HG02884 (cell line): ENCODE data around the gene TIMM21.

ENCODE experiments used
- ATAC-seq: cut with Tn5 transposase; IDR thresholded peaks from one replicate; pipeline ENCODE4 v1.9.1; 2021; ENCODE audit warnings: mild to moderate bottlenecking, moderate library complexity; ENCODE audit not compliant: unreplicated experiment

The TIMM21 gene, protein sequence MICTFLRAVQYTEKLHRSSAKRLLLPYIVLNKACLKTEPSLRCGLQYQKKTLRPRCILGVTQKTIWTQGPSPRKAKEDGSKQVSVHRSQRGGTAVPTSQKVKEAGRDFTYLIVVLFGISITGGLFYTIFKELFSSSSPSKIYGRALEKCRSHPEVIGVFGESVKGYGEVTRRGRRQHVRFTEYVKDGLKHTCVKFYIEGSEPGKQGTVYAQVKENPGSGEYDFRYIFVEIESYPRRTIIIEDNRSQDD

GRCh38 chr18:74147779-74148542 lies at the start of gene TIMM21, which contains the start of gene FBXO15:
Gene TIMM21 (plus strand): TSS chr18:74148523. CDS start chr18:74148809, 286 bp downstream.
Gene FBXO15 (minus strand): TSS chr18:74147834. CDS start chr18:74147785, 49 bp downstream.
- ATAC-seq = peak; percentile 81

DNA sequence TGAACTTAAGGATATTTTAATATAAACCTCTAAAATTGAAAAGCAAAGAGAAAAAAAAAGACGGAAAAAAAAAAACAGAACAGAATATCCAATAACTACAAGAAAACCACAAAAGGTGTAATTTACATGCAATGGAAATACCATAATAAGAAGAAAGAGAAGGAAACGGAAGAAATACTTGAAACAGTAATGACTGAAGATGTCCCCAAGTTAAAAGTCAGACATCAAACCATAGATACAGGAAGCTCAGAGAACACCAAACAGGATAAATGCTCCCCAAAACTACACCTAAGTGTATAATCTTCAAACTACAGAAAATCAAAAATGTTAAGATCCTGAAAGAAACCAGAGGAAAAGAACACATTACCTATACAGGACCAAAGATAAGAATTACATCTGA lies 39.9 kb upstream of the TIMM21 start:
- ATAC-seq = no peak

GRCh38 chr18:74110149-74110548 lies 38.2 kb upstream of the TIMM21 start:
- ATAC-seq = no peak

DNA sequence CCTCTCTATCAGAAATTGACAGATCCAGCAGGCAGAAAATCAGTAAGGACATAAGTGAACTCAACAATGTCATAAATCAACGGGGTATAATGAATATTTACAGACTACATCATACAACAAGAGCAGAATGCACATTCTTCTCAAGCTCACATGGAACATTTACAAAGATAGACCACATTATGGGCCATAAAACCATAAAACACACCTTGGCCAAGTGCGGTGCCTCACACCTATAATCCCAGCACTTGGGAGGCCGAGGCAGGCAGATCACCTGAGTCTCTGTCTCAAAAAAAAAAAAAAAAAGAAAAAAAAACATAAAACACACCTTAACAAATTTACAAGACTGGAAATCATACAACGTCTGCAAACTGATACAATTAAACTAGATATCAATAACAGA lies 37.3 kb upstream of the TIMM21 start:
- no peak for ATAC-seq

GRCh38 chr18:74113711-74114110 lies 34.6 kb upstream of the TIMM21 start:
- no peak for ATAC-seq

DNA sequence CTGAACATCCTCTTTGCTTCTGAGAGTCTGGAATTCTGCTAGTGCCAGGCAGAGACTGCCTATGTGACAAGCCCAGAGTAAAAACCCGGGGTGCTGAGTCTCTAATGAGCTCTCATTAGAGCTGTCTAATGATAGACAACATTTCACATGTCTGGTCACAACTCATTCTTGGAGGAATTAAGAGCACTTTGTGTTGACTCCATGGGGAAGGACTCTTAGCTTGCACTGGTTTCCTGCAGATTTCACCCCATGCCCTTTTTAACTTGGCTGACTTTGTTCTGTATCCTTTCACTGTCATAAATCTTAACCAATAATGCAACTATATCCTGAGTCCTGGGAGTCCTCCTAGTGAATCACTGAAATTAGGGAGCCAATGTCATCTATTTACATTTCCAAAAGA lies 34.2 kb upstream of the TIMM21 start:
- ATAC-seq = no peak

DNA sequence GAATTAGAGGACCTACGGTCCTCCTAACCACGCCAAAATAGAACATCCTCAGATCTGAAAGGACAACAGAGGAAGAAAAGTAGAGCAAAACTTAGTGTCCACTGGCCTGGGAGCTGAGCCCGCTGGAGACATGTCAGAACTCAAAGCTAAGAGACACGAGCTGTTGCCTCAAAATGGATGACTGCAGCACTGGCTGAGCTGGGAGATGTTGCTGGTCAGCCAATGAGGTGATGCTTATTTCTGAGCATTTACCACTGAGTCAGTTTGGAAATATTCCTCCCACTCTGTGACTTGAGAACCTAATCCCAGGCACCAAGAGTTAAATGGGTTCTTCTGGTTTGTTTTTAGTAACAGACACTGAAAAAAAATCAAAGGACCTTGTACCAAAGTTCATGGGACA lies 33.3 kb upstream of the TIMM21 start:
- ATAC-seq = no peak

DNA sequence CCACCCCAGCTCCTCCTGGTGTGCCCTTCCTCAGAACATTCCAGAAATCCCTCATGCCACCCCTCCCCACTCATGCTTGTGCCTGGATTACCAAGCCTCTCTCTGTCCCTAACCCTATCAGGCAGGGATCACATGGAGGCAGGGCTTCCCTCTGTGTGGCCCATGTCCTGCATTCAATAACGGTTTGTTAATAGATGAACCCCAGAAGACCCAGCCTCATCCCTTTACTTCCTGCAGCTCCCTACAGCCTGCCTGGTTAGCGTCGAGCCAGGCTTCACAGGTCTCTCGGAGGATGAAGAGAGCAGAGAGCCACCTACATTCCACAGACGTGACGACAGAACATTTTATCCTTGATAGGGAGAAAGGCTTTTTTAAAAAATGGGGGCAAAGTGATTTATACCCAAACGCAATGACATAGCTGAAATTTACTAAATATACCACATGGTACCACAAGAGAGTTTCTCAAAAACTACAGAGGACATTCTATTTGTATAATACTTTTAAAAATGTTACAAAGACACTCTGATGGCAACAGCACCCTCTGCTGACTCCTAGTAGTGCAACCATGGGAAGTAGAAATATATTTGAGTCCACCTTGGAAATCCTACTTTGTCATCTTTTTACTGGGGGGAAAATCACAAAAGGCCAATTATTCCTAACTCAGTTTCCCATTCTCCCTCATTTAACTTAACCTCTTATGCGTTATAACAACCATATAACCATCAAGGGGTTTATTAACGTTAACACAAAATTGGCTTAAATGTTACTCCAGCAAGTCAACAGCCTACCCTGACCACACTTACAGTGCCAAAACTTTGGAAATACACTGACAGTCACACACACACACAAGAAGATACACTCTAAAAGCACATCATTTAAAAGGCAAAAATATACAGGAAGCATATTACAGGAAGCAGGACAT lies 31.4 kb upstream of the TIMM21 start:
- no peak for ATAC-seq

DNA sequence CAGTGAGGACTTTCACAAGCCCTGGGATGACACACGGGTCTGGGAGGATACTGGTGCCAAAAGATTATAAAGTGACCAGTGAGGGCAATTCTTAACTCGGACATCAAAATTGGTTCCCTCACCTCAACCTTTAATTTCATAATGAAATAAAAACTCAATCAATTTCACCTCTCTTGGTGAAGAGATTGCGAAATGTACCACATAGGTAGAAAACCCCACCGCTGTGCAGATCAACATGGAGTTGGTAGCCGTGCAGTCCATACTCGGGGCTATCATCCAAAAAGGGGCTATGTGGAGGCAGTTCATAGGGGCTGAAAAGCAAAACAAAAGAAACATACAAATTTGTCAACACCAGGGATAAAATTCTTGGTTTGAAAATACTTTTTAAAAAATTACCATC lies 25.1 kb upstream of the TIMM21 start:
- ATAC-seq = no peak

- ATAC-seq = no peak
Observed at GRCh38 chr18:74124642-74125041, 23.7 kb upstream of the TIMM21 start.

DNA sequence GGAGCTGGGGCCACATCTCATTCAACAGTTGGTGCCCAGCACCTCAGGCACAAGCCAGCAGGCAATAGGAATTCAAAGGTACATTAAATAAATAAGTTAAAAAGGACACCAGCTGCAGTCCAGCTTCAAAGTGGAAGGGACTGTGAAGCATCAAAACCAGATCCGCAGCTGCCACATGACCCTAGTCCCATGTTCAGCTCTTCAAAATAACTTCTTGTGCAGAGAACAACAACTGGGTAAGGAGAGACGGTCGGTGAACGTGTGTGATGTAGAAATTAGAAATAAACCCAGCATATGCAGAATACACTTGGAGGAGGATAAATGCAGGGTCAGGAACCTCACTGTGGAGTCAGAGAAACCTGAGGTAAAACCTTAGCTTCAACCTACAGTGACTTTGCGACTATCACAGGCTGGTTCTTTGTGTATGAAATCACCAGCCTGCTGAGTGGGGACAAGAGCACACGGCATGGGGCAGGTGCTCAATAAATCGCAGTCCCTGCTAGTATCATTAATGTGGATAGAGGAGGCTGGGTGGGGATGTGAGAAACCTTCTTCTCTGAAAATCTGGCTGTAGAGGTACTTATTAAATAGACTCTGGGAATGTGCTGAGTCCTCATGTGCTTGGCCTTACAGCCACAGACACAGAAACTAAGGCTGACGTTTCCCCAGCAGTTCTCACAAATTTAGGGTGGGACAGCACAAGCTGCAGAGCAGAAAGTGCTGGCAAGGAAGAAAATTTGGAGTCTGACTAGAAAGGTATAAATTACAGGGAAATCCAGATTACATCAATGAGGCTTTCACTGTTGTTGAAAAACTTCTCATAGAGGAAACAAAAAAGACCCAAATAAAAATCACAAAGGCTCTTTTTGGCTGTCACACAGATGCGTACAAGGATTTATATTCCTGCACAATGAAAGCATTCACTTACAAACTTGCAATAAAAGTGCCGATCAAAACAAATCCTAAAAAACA lies 21.4 kb upstream of the TIMM21 start:
- no peak for ATAC-seq

GRCh38 chr18:74128159-74128558 lies 20.2 kb upstream of the TIMM21 start:
- no peak for ATAC-seq

DNA sequence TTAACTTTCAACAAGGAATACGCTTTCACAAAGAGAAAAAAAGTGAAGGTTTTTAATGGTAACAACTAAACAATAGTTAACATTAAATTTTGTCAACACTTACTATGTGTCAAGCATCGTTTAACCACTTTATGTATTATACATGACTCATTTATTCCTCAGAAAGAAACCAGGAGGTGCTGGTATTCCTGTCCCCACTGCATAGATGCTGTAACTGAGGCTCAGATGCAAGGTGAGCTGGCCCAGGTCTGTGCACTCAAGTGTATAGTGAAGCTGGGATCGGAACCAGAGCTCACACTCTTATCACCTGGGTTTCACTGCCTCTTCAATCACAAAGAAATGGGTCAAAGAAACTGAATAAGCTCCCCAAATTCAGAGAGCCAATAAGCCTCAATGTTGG lies 17.2 kb upstream of the TIMM21 start:
- no peak for ATAC-seq

GRCh38 chr18:74132201-74132600 lies 16.1 kb upstream of the TIMM21 start:
- no peak for ATAC-seq

- no peak for ATAC-seq
Observed at GRCh38 chr18:74137920-74138538, 10.3 kb upstream of the TIMM21 start.

- peak; percentile 39 for ATAC-seq
Observed at GRCh38 chr18:74139411-74139810, 8.9 kb upstream of the TIMM21 start.

DNA sequence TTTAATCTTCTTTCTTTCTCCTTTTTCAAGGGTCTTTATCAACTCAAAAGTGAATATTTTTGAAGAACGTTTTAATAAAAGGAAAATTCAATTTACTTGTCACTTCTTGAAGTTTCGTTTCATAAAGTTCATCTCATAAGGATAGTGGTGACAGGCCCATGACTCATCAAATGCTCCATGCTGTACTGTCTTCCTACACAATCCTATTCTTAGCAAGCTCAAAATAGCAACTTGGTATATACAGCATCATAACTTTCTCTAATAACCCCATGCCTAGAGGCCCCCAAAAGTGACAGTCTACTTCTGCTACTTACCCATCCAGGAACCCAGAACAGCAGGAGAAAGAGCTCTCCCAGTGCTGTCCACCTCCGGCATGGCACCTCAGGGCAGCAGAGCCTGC lies 8.4 kb upstream of the TIMM21 start:
- peak; percentile 90 for ATAC-seq

- no peak for ATAC-seq
Observed at GRCh38 chr18:74140582-74140981, 7.7 kb upstream of the TIMM21 start.

DNA sequence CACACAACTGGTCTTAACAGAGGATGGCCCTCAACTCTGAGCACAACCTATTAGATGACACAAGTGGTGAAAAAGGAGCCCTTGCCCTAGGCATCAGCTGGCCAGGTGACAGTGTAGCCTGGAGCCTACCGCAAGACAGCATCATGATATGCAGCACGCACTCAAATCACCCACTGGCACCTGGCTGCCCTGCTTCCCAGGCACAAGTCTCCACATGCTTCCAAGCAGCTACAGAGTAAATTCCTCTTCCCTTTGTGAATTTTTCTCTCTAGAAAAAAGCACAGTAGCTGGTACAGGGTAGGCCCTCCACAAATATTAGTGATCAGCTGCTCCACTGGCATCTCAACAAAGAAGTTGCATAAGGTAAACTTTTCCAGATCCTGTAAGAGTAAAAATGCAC lies 6.7 kb upstream of the TIMM21 start:
- no peak for ATAC-seq

GRCh38 chr18:74142252-74142651 lies 6.1 kb upstream of the TIMM21 start:
- ATAC-seq = no peak
